ENCODE results near the gene CASP1. TPM values are rescaled to one million over a fixed set of nuclear protein-coding genes. Genes with fewer than 3 reads are reported as not detected.

The CASP1 gene
- total RNA-seq: 4.4 TPM

DNA sequence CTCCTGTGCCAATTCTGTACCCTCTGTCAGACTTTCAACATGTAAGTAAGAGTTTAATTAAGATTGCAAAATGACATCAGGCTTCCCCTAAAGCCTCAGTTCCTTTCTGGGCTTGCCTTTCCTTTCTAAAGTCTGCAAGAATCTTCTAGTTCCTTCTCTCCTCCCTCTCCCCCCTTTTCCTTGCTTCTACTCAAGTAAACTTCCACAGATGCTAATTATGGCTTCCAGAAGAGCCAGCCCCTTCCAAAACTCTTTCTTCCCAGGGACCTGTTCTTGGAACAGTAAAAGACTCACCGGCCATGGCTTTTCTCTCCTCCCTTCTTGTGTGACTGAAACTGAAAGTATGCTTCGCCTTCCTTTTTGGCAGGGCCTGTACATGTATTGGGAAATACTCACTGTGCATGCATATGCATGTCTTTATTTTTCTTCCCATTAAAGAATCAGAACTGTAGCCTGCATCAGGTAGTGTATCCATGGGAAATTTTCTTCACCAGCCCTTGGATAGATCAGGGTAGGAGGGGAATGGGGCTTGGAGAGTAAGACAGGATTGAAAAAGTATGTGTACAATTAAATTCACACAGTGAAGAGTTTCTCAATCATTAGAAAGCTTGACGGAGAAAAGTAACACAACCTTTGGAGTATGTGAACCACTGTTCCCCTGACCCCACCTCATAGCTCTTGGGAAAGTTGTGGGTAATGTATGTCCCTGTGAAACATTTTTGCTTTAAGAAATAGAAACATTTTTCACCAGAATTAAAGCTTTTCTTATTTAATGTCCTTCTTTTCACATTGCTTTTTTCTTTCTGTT is at the start of gene CASP1:
CASP1 (minus strand) TSS at position 332 of the 808 bp plus-strand sequence; CDS start at position 301, 31 bp downstream.

DNA sequence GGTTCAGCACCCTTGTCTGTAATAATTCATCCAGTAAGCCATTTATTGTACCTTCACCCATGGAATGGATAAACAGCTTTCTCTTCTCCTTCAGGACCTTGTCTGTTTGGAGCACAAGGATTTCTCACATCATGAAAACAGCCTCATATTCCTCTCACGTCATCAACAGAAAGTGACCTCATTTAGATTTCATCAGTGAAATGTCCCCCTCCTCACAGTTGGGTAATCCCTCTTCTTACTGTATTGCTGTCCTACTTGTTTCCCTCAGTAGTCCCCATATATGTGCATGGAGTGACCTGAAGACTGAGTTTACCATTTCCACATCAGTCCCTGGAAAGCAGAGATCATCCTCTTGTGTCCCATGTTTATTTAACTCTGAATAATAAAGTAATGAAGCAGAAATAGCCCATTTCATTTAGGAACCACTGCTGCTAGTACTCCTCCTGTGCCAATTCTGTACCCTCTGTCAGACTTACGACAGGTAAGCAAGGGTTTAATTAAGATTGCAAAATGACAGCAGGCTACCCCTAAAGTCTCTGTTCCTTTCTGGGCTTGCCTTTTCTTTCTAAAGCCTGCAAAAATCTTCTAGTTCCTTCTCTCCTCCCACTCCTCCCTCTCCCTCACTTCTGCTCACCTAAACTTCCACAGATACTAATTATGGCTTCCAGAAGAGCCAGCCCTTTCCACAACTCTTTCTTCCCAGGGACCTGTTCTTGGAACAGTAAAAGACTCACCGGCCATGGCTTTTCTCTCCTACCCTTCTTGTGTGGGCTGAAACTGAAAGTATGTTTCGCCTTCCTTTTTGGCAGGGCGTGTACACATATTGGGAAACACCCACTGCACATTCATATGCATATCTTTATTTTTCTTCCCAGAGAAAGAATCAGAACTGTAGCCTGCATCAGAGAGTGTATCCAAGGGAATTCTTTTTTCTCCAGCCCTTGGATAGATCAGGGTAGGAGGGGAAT is 9.9 kb upstream of the CASP1 start, which contains the start of gene CARD16:
CARD16 (minus strand) TSS at position 779 of the 968 bp plus-strand sequence; CDS start at position 741, 38 bp downstream.

DNA sequence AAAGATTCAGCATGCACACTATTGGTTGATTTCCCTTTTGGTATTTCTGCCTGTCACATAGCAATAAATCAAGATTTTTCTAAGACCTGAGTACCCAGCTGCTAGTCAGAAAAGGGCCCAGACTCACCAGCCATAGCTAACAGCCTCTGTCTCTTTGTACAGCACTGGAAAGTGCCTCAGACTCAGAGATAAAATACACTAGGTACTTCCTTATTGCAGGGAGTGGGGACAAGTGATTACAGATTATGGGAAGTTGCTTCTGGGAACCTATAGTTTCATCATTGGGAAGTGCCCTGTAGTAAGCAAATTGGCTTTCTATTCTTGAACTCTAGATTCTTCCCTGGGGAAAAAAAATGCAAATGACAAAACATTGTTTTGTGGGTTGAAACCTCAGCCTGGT is 11.9 kb downstream of the CASP1 start, which contains the start of gene CASP5:
CASP5 (minus strand) TSS at position 166 of the 400 bp plus-strand sequence; CDS start at position 134, 32 bp downstream.

Other genes with a start within 250 kb of the CASP1 start
- gene CASP12, start 136.7 kb downstream of the CASP1 start, total RNA-seq: not detected
- gene CASP4, start 66.6 kb downstream of the CASP1 start, total RNA-seq: 1.9 TPM
- gene CASP5, start 12.0 kb downstream of the CASP1 start, total RNA-seq: not detected
- gene CARD16, start 10.2 kb upstream of the CASP1 start, total RNA-seq: not detected
- gene CARD18, start 104.6 kb upstream of the CASP1 start, total RNA-seq: not detected